Keratinocyte (primary cell): ENCODE results near the gene FAM184B.

Source experiments
- EZH2 ChIP-seq: IDR thresholded peaks from one replicate; pipeline ENCODE4 v1.6.1; 2012; ENCODE audit warnings: inconsistent platforms, mild to moderate bottlenecking, low read length, moderate library complexity
- TF ChIP-seq, protein P1 (sequence below), 3 experiments: IDR thresholded peaks in 1 of 3; conservative IDR thresholded peaks in 1 of 3; optimal IDR thresholded peaks in 1 of 3; 2 replicates in 2 of 3; 3 replicates in 1 of 3; pipeline versions ENCODE3 to v1.5.1; 2011; ENCODE audit warnings: low read length in 3 of 3, mild to moderate bottlenecking in 3 of 3, moderate library complexity in 2 of 3, control low read depth in 1 of 3, inconsistent platforms in 1 of 3; ENCODE audit not compliant: insufficient read depth in 2 of 3; ENCODE audit errors: extremely low read depth in 1 of 3

DNA sequence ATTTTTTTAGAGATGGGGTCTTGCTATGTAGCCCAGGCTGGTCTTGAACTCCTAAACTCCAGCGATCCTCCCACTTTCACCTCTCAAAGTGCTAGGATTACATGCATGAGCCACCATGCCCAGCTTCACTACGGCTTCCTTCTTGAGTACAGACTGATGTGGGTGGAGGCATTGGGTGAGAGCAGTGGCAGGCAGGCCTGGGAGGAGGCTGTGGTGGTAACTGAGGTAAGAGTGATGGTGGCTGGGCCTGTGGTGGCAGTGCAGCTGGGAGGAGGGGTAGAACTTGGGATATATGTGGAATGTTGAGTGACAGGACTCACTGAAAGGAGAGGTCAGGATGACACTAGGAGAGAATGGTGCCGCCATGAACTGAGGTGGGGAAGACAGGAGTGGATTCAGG lies 86.1 kb downstream of the FAM184B start:
- TF ChIP-seq, protein P1, sequence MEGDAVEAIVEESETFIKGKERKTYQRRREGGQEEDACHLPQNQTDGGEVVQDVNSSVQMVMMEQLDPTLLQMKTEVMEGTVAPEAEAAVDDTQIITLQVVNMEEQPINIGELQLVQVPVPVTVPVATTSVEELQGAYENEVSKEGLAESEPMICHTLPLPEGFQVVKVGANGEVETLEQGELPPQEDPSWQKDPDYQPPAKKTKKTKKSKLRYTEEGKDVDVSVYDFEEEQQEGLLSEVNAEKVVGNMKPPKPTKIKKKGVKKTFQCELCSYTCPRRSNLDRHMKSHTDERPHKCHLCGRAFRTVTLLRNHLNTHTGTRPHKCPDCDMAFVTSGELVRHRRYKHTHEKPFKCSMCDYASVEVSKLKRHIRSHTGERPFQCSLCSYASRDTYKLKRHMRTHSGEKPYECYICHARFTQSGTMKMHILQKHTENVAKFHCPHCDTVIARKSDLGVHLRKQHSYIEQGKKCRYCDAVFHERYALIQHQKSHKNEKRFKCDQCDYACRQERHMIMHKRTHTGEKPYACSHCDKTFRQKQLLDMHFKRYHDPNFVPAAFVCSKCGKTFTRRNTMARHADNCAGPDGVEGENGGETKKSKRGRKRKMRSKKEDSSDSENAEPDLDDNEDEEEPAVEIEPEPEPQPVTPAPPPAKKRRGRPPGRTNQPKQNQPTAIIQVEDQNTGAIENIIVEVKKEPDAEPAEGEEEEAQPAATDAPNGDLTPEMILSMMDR (optimal IDR thresholded peaks at IDR 0.05 in 1 of 3, IDR thresholded peaks at IDR 0.05 in 1 of 3, conservative IDR thresholded peaks at IDR 0.05 in 1 of 3; ENCODE audit: extremely low read depth in 1 of 3, insufficient read depth in 2 of 3, low read length in 3 of 3) = no peak
- TF ChIP-seq EZH2 = no peak
